GM21447 (cell line): Measurements from ENCODE around the gene NEU3.
"Not testable (repeated sequence)": the region's sequence is repeated elsewhere in the genome, so short reads cannot be mapped to it uniquely, and the experiment has no call there.

Experiments
- ATAC-seq: cut with Tn5 transposase; IDR thresholded peaks from one replicate; pipeline ENCODE4 v1.9.1; 2021; ENCODE audit not compliant: unreplicated experiment

The NEU3 gene

GRCh38 chr11:74984070-74984469 is 4.7 kb upstream of the NEU3 start:
- no peak for ATAC-seq

GRCh38 chr11:74984730-74985129 is 4.0 kb upstream of the NEU3 start:
- no peak for ATAC-seq

DNA sequence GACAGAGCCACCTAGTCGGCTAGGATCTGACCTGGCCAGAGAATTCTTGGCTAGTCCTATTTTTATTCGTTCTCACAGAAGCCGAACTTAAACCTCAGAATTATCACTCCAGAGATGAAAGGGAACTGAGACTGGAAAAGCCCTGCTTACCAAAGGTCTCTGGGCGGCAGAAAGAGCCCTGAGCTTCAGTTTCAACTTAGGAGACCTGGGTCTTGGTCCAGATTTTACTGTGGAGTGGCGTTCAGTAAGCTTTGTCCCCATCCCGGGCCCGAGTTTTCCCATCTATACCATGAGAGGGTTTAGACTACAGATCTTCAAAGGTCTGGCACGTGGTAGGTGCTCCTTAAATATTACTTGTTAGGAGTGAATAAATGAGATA is 516 bp downstream of the NEU3 start:
- ATAC-seq, result peak; percentile 12

DNA sequence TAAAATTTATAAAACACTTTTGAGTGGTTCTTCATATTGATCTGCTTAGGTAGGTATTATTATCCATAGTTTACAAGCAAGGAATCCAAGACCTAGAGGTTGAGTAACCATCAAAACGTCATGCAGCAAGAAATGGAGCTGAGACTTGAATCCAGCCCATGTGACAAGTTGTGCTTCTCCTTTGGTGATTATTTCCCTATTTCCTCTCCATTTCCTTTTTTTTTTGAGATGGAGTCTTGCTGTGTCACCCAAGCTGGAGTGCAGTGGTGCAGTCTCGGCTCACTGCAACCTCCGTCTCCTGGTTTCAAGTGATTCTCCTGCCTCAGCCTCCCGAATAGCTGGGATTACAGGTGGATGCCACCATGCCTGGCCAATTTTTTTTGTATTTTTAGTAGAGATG is 1.4 kb downstream of the NEU3 start:
- not testable (repeated sequence) for ATAC-seq

- ATAC-seq, result no peak
Observed at GRCh38 chr11:74990941-74991340, 2.2 kb downstream of the NEU3 start.

DNA sequence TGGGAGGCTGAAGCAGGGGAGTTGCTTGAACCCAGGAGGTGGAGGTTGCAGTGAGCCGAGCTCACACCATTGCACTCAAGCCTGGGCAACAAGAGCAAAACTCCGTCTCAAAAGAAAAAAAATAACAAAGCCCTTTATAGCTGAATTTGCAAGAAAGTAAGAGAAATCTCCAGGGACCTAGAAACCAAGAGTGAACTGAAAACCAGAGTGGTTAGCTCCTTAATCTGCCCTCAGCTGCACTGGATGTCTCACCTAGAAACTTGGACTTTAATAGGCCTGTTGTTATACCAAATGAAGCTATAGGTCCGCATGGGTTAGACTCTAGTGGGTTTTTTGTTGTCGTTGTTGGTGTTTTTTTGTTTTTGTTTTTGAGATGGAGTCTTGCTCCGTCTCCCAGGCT is 4.1 kb downstream of the NEU3 start:
- peak; percentile 34 for ATAC-seq

DNA sequence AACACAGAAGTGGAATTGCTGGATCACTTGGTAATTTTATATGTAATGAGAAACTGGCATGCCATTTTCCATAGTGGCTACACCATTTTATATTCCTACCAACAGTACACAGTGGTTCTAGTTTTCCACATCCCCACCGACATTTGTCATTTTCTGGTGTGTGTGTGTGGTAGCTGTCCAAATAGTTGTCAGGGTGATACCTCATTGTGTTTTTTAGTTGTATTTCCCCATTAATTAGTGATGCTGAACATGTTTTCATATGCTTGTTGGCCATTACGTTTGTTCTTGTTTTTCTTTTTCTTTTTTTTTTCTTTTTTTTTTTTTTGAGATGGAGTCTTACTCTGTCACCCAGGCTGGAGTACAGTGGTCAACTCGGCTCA is 12.2 kb downstream of the NEU3 start:
- no peak for ATAC-seq

- ATAC-seq, result no peak
Observed at GRCh38 chr11:75001686-75002085, 13.0 kb downstream of the NEU3 start.

GRCh38 chr11:75002516-75002915 is 13.8 kb downstream of the NEU3 start:
- no peak for ATAC-seq

- ATAC-seq, result no peak
Observed at GRCh38 chr11:75004215-75004614, 15.5 kb downstream of the NEU3 start.

- no peak for ATAC-seq
Observed at GRCh38 chr11:75011357-75011756, 22.6 kb downstream of the NEU3 start.

DNA sequence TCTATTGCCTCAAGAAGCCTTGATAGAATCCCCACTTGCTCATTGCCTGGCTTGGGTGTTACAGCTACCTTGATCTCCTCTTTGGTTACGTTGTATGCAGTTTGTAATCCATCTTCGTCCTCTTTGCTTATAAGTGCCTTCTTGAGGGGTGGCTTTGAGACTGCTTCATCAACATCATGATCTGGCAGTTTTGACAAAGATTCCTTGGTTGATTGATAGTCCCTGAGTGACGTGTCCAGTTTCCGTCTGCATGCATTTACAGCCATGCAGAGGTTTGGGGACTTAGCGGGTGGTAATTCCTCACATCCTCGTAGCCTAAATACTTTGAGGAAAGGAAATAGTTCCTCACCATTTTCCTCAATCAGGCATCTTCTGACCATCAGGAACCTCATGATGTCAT is 23.1 kb downstream of the NEU3 start:
- no peak for ATAC-seq

GRCh38 chr11:75013051-75013450 is 24.3 kb downstream of the NEU3 start:
- ATAC-seq, result no peak

DNA sequence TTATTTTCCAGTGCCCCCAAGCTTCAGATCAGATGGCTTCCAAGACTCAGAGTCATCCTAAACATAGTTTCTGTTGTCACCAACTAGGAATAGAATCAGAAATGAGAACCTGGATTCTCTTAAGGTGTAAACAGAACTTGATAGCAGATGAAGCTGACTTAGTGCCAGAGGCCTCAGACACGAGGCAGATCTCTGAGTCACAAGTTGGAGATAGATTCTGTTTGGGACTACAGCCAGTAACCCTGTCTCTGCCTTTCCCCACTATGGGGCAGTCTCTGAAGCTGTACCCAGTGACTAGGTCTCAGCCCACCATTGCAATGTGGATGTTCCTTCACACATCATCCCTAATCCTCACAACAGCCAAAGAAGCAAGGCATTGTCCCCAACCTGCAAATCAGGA is 25.4 kb downstream of the NEU3 start:
- no peak for ATAC-seq

DNA sequence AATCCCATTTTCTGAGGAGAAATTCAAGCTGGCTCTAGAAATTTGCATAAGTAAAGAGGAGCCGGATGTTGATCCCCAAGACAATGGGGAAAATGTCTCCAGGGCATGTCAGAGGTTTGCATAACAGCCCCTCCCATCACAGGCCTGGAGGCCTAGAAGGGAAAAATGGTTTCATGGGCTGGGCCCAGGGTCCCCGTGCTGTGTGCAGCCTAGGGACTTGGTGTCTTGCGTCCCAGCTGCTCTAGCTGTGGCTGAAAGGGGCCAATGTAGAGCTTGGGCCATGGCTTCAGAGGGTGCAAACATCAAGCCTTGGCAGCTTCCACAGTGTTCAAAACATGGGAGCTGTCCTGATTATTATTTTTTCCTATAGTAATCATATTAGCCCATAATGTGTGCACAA is 30.5 kb downstream of the NEU3 start:
- ATAC-seq, result not testable (repeated sequence)

- not testable (repeated sequence) for ATAC-seq
Observed at GRCh38 chr11:75020328-75020727, 31.6 kb downstream of the NEU3 start.

DNA sequence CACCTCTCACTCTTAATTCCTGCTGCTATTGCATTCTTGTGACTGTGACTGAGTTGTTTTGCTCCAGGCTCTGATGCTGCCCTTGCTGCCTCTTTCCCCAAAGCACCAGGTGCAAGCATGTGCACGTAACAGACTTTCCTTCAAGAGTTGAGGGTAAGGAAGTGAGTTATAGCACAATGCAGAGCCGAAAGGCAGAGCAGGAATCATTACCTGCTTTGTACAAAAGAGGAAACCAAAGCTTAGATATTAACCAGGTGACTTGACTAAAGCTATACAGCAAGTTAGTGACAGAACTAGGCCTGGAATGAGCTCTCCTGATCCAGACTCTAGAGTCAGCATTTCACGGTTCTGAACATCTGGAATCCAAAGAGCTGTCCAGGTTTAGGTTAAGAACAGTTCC is 33.6 kb downstream of the NEU3 start:
- peak; percentile 81 for ATAC-seq

DNA sequence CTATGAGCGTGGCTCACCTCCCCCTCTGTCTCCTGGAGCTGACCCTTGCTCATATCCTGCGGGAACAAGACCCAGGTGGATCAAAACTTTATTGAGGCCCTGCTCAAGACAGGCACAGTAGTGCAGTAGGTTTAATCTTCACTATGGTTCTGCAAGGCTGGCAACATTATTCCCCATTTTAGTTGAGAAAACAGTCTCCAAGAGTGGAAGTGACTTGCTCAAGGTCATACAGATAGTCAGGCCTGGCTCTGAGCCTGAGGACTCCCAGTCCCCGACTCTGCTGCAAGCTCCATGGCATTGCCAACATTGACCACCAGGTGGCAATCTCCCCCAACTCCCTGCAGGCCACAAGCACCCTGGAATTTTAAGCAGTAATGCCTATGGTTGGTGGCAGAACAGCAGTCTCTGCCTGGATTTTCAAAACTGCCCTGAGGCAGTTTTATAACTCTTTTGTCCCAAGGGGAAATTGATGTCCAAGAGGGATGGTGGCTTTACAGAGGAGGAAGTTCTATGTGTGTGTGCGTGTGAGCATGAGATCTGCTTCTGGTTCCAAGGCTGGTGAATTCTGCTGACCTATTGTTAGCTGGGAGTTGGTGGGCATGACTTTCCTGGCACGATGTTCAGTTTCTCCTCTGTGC is 34.1 kb downstream of the NEU3 start:
- ATAC-seq, result peak; percentile 73

- no peak for ATAC-seq
Observed at GRCh38 chr11:75023446-75024067, 34.8 kb downstream of the NEU3 start.

- ATAC-seq, result no peak
Observed at GRCh38 chr11:75024068-75024449, 35.3 kb downstream of the NEU3 start.

GRCh38 chr11:75024764-75025211 is 36.1 kb downstream of the NEU3 start:
- no peak for ATAC-seq

DNA sequence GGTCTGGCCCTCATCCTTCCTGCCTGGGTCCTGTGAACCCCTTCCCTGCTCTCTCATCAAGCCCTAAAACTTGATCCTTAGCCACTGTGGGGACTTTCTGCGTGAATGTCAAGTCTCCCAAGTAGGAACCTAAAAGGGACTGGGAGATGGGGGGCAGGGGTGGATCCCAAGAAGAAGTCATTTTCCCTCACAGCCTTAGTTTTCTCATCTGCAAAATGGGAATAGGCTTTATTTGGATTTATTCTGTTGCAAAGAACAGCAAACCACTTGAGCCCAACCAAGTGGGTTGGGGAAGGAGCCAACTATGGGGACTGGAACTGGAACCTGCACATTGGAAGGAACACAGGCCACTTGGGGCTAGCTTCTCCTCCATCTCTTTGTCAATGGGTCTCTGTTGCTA is 36.8 kb downstream of the NEU3 start:
- ATAC-seq, result no peak

GRCh38 chr11:75028321-75028720 is 39.6 kb downstream of the NEU3 start:
- no peak for ATAC-seq
